Fibroblast of skin of scalp (primary cell): Measurements from ENCODE around the gene MAMDC2.
A peak's percentile ranks its signal among the peaks of the same experiment; 100 is the strongest.
"Not testable (repeated sequence)": the region's sequence is repeated elsewhere in the genome, so short reads cannot be mapped to it uniquely, and the experiment has no call there.

Experiments used
- DNase-seq: peaks from one replicate; pipeline ENCODE4 v3.0.0-alpha.2; 2013

Gene MAMDC2

GRCh38 chr9:70217029-70217428, 173.4 kb downstream of the MAMDC2 start:
- no peak for DNase-seq

- DNase-seq: peak; percentile 74
Observed at GRCh38 chr9:70218767-70219166, 175.1 kb downstream of the MAMDC2 start.

- peak; percentile 16 for DNase-seq
Observed at GRCh38 chr9:70220216-70220615, 176.6 kb downstream of the MAMDC2 start.

DNA sequence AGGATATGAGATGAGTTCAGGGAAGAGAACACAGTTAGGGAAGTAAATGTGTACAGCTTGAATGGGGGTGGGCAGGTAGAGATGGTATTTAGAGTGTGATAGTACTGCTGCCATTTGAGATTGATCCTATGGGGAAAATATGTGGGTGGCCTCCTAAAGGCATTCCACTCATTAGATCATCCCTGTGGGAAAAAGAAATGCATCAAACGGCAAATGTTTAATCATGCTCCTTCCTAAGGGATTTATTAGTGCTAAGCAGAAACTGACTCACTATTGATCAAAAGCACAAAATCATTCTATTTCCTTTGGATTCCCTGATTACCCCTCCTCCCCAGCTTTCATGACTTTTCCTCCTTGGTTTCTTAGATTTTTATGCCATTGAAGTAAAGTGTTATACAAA, 178.7 kb downstream of the MAMDC2 start:
- DNase-seq: peak; percentile 42

DNA sequence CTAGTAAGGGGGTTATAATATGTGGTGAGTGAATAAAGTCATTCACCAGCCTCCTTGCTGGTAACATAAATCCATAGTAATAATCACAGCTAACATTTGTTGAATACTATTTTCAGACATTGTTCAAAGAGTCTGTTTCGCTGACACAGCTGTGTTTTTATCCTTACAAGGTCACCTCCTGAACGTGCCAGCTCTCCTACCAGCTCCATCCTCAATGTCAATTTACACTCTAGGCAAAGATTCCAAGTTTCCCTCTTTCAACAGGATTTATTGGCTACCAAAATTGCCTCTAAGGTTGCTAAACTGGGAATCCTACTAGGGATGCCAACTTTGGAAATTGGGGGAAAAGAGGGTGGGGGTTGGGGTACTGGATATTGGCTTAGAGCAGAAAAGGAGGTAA, 184.5 kb downstream of the MAMDC2 start:
- no peak for DNase-seq

DNA sequence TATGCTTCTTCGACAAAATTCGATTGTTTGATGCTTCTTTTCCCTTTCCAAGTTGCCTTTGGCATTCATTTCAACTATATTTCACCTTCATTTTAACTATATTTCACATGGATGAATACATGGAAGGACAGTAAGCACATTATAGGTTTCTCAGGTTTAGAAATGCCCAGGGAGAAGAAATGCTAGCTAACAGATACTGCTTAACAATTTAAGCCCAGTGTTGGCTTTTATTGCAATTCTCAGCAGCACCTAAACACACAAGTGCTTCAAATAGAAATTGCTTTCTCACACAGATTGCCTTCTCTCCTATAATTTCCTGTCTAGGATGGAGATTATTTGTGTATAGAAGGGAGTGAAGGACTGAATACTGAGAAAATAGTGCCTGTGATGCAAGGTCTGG, 185.0 kb downstream of the MAMDC2 start:
- no peak for DNase-seq

DNA sequence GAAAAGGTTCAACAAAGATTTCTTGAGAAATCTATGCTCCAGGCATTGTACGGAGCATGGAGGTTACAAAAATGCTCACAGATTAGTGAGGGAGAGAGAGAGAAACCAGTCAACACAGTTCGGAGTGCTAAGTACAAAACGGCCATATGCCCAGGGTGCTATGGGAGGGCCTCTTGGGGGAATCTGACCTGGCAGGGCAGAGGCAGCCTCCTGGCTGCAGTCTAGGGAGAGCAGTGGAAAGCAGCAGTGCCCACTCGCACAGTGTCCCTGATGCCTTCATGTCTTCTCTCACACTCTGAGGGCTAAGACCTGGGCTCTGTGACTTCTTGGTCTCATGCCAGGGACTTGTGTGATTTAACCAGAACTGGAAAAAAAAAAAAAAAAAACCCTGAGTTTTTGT, 185.4 kb downstream of the MAMDC2 start:
- no peak for DNase-seq

GRCh38 chr9:70229579-70229978, 185.9 kb downstream of the MAMDC2 start:
- peak; percentile 53 for DNase-seq

- no peak for DNase-seq
Observed at GRCh38 chr9:70232476-70232875, 188.8 kb downstream of the MAMDC2 start.

DNA sequence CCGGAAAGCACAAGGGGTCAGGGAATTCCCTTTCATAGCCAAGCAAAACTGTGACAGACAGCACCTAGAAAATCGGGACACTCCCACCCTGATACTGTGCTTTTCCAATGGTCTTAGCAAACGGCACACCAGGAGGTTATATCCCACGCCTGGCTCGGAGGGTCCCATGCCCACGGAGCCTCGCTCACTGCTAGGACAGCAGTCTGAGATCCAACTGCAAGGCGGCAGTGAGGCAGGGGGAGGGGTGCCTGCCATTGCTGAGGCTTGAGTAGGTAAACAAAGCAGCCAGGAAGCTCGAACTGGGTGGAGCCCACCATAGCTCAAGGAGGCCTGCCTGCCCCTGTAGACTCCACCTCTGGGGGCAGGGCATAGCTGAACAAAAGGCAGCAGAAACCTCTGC, 190.6 kb downstream of the MAMDC2 start:
- not testable (repeated sequence) for DNase-seq

- not testable (repeated sequence) for DNase-seq
Observed at GRCh38 chr9:70245952-70246351, 202.3 kb downstream of the MAMDC2 start.

GRCh38 chr9:70250221-70250620, 206.6 kb downstream of the MAMDC2 start:
- no peak for DNase-seq

- DNase-seq: peak; percentile 81
Observed at GRCh38 chr9:70255486-70255885, 211.8 kb downstream of the MAMDC2 start.

DNA sequence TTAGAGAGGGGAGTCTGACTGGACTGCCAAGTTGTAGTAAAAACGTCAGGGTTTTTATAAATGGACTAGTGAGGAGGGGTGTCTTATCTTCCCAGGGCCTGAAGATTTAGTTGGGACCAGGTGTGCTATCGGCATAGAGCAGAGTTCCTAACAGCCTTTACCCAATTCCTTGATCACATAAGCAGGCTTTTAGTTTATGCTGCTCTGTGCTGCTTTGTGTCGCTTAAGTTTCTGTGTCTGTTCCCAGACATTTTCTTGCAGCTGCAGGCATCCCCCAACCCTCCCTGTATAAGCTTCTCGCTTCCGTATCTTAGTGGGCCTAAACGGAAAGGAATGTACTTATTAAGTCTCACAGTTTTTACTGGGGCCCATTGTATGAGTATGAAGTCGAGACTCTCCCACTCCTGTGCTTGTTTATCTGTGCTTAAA, 212.5 kb downstream of the MAMDC2 start:
- DNase-seq: peak; percentile 89

DNA sequence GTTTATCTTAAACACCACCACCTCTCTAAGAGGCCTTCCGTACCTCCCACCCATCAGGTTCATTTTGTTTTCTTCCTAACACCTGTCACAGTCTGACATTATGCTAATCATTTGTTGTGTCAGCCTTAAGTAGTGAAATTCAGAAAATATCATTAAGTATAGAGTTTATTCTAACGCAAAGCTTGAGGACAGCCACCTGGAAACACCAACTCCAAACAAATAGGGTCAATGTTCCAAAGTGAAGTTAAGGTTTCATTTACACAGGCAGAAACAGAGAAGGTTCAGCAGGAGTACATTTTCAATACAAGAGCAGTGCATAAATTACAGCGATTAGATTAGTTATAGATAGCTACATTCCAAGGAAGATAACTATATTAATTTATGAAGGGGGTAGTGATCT, 213.9 kb downstream of the MAMDC2 start:
- no peak for DNase-seq

- peak; percentile 68 for DNase-seq
Observed at GRCh38 chr9:70257991-70258691, 214.5 kb downstream of the MAMDC2 start.

DNA sequence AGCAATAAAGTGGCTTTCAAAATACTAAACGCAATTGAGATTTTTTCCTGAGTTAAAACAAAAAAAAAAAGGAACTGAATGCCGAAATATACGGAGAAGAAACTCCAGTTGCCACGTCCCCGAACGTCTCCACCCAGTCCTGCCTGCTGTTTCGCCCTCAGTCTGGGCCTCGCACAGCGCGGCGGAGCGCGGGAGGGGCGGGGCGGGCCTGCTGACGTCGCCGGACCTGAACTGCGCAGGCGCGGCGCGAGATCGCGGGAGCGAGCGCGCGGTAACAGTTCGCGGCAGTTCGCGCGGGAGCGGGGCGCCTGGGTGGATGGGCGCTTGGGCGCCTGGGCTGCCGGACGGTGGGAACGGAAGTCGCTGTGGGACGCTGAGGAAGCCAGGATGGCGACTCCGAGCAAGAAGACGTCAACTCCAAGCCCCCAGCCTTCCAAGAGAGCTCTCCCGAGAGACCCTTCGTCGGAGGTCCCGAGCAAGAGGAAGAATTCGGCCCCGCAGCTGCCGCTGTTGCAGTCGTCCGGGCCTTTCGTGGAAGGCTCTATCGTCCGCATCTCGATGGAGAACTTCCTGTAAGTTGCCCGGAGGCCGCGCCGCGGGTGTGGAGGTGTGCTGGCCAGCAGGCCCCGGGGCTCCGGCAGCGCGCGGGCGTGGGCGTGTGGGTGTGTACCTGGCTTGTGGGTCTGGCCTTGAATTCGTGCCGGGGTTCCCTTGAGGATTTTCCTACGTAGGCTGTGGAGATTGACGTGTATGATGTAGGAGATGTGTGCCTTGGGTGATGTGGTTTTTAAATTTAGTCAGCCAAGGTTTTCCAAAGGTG, 215.3 kb downstream of the MAMDC2 start, which contains the start of gene SMC5:
Gene SMC5, plus strand, starts transcription at position 287 of the 820 bp plus-strand sequence. Its CDS starts 101 bp downstream, at position 388.
- DNase-seq: peak; percentile 95

- DNase-seq: no peak
Observed at GRCh38 chr9:70259512-70259802, 215.8 kb downstream of the MAMDC2 start.

GRCh38 chr9:70260007-70260443, 216.4 kb downstream of the MAMDC2 start:
- DNase-seq: no peak

- DNase-seq: no peak
Observed at GRCh38 chr9:70260606-70261005, 217.0 kb downstream of the MAMDC2 start.

GRCh38 chr9:70261131-70261870, 217.7 kb downstream of the MAMDC2 start:
- no peak for DNase-seq

DNA sequence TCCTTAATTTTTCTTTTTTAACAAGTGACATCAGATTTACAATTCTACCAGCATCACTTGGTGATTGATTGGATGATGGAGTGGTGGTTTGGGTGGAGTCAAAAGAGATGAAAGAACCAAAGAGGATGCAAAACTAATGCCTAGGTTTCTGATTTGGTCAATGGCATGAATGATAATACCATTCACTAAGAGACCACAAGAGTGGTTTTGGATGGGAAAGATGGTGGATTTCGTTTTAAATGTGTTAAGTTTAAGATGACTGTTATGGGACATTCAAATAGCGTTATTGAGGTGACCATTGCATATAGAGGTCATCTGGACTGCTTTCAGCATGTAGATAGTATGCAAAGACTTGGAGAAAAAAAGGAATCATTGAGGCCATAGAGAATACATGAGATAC, 218.7 kb downstream of the MAMDC2 start:
- no peak for DNase-seq

DNA sequence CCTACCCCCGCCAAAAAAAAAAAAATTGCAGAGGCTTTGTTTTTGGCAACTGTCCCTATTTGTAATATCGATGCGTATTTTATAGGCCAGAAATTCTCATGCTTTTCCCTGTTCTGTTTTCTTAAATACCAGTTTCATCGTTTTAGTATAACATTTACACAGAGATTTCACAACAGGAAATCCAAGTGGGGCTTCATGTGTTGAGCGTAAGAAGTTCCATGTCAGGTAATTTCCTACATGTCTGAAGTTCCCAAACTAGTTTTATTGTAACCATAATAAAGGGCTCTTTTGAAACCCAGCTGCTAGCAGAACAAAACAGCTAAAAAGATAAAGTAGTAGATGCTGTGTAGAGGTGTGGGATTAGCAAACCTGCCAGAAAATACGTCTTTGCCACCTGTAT, 219.3 kb downstream of the MAMDC2 start:
- no peak for DNase-seq
